NOMO-1 (cell line): ENCODE data around the gene EXD3.
A peak's percentile ranks its signal among the peaks of the same experiment; 100 is the strongest.

Source experiments
- DNase-seq, 2 experiments: peaks; one replicate each; lab custom pipeline; 2025; ENCODE audit not compliant: unreplicated experiment in 2 of 2; lab: John Stamatoyannopoulos, UW

The EXD3 gene

GRCh38 chr9:137300567-137301080 is 122.3 kb downstream of the EXD3 start:
- DNase-seq: no peak

- DNase-seq: no peak
These were observed 123.0 kb downstream of the EXD3 start for GRCh38 chr9:137299938-137300337.

GRCh38 chr9:137299203-137299565 is 123.8 kb downstream of the EXD3 start:
- no peak for DNase-seq

- no peak for DNase-seq
These were observed 124.4 kb downstream of the EXD3 start for GRCh38 chr9:137298401-137299202.

- DNase-seq: no peak
These were observed 125.0 kb downstream of the EXD3 start for GRCh38 chr9:137297966-137298365.

GRCh38 chr9:137296670-137297664 is 126.0 kb downstream of the EXD3 start:
- no peak for DNase-seq

GRCh38 chr9:137295849-137296669 is 126.9 kb downstream of the EXD3 start:
- no peak for DNase-seq

- peak; percentile 49 to 63 for DNase-seq
These were observed 127.6 kb downstream of the EXD3 start for GRCh38 chr9:137295238-137295811.

GRCh38 chr9:137294681-137295237 is 128.2 kb downstream of the EXD3 start:
- no peak for DNase-seq

GRCh38 chr9:137294091-137294680 is 128.8 kb downstream of the EXD3 start:
- peak; percentile 50 to 64 for DNase-seq

- DNase-seq: no peak
These were observed 129.4 kb downstream of the EXD3 start for GRCh38 chr9:137293482-137294090.

- DNase-seq: no peak
These were observed 129.9 kb downstream of the EXD3 start for GRCh38 chr9:137293094-137293481.

GRCh38 chr9:137286975-137287383 is 136.0 kb downstream of the EXD3 start:
- DNase-seq: no peak

- no peak for DNase-seq
These were observed 141.4 kb downstream of the EXD3 start for GRCh38 chr9:137281345-137282116.

- no peak for DNase-seq
These were observed 142.3 kb downstream of the EXD3 start for GRCh38 chr9:137280474-137281344.

- DNase-seq: no peak
These were observed 143.1 kb downstream of the EXD3 start for GRCh38 chr9:137279741-137280473.
